HEK293 (cell line): Measurements from ENCODE around the gene SLC18A2.

ENCODE experiments used
- CTCF ChIA-PET: fragments of 350-600 bp; formaldehyde crosslinking; extraction: SDS; loops from one replicate; lab custom pipeline; 2021; ENCODE audit warnings: antibody characterized with exemption; lab: Yijun Ruan, JAX
- POLR2A ChIA-PET: fragments of 300-600 bp; formaldehyde crosslinking; extraction: SDS; loops from one replicate; lab custom pipeline; 2020; ENCODE audit warnings: antibody characterized with exemption, inconsistent platforms; lab: Yijun Ruan, JAX
- H3K27ac ChIP-seq: fragments of 200-500 bp; sonication (Bioruptor generic); 2 replicates; pipeline ENCODE4 v1.5.1; 2014; ENCODE audit warnings: low read depth, low read length, control low read depth, inconsistent platforms; ENCODE audit errors: extremely low read depth
- H3K36me3 ChIP-seq, 2 experiments: fragments of 200-500 bp in 1 of 2; sonication (Bioruptor generic) in 1 of 2; 1 replicate in 1 of 2; 2 replicates in 1 of 2; pipeline ENCODE4 v1.5.1; 2014 to 2017; ENCODE audit warnings: inconsistent platforms in 2 of 2, low read length in 2 of 2; ENCODE audit not compliant: control insufficient read depth in 2 of 2, insufficient read depth in 1 of 2
- H3K4me1 ChIP-seq: fragments of 200-500 bp; sonication (Bioruptor generic); 2 replicates; pipeline ENCODE4 v1.5.1; 2014; ENCODE audit warnings: mild to moderate bottlenecking, low read length, inconsistent platforms; ENCODE audit not compliant: control insufficient read depth, insufficient read depth
- H3K4me3 ChIP-seq: 2 replicates; pipeline ENCODE4 v1.5.1; 2011; ENCODE audit warnings: low read depth, mild to moderate bottlenecking, control low read depth, low read length, moderate library complexity
- H3K9me3 ChIP-seq: fragments of 200-500 bp; sonication (Bioruptor generic); 2 replicates; pipeline ENCODE4 v1.5.1; 2014; ENCODE audit warnings: low read depth, low read length, inconsistent platforms; ENCODE audit not compliant: control insufficient read depth, insufficient read depth
- ATF2 ChIP-seq: fragments of 450-650 bp; formaldehyde crosslinking; IDR thresholded peaks from 2 replicates; pipeline ENCODE4 v1.5.1; 2016; ENCODE audit warnings: missing biosample characterization, missing genetic modification characterization, low read depth
- FEZF1 ChIP-seq: fragments of 450-650 bp; formaldehyde crosslinking; IDR thresholded peaks from 2 replicates; pipeline ENCODE4 v1.5.1; 2016; ENCODE audit warnings: missing biosample characterization, missing genetic modification characterization
- GLI4 ChIP-seq: fragments of 450-650 bp; formaldehyde crosslinking; IDR thresholded peaks from 2 replicates; pipeline ENCODE4 v1.5.1; 2016; ENCODE audit warnings: missing biosample characterization, missing genetic modification characterization
- OVOL3 ChIP-seq: fragments of 450-650 bp; formaldehyde crosslinking; IDR thresholded peaks from 2 replicates; pipeline ENCODE4 v1.5.1; 2016; ENCODE audit warnings: missing biosample characterization, missing genetic modification characterization
- PRDM1 ChIP-seq: fragments of 450-650 bp; formaldehyde crosslinking; IDR thresholded peaks from 2 replicates; pipeline ENCODE4; 2016; ENCODE audit warnings: missing biosample characterization, missing genetic modification characterization
- PRDM10 ChIP-seq: fragments of 450-650 bp; formaldehyde crosslinking; IDR thresholded peaks from 2 replicates; pipeline ENCODE4 v1.5.1; 2016; ENCODE audit warnings: missing biosample characterization, missing genetic modification characterization
- SETDB1 ChIP-seq: IDR thresholded peaks from one replicate; pipeline ENCODE4 v1.6.1; 2017; ENCODE audit warnings: mild to moderate bottlenecking, low read length, moderate library complexity, mixed read lengths; ENCODE audit not compliant: insufficient read length
- SP3 ChIP-seq: fragments of 450-650 bp; formaldehyde crosslinking; IDR thresholded peaks from 2 replicates; pipeline ENCODE4 v1.5.1; 2016; ENCODE audit warnings: missing biosample characterization, missing genetic modification characterization
- ZBTB1 ChIP-seq: fragments of 450-650 bp; formaldehyde crosslinking; IDR thresholded peaks from 2 replicates; pipeline ENCODE4 v1.5.1; 2016; ENCODE audit warnings: missing biosample characterization, missing genetic modification characterization
- ZFP3 ChIP-seq: fragments of 450-650 bp; formaldehyde crosslinking; IDR thresholded peaks from 2 replicates; pipeline ENCODE4 v1.5.1; 2016; ENCODE audit warnings: low read depth, missing biosample characterization, missing genetic modification characterization
- ZNF211 ChIP-seq: fragments of 450-650 bp; formaldehyde crosslinking; IDR thresholded peaks from 2 replicates; pipeline ENCODE4 v1.5.1; 2016; ENCODE audit warnings: low read depth, missing biosample characterization, missing genetic modification characterization
- ZNF266 ChIP-seq: fragments of 450-650 bp; formaldehyde crosslinking; IDR thresholded peaks from 2 replicates; pipeline ENCODE4 v1.5.1; 2016; ENCODE audit warnings: missing biosample characterization, missing genetic modification characterization, low read depth
- ZNF341 ChIP-seq: fragments of 450-650 bp; formaldehyde crosslinking; IDR thresholded peaks from 2 replicates; pipeline ENCODE4; 2016; ENCODE audit warnings: low read depth, missing biosample characterization, missing genetic modification characterization
- ZNF350 ChIP-seq: fragments of 450-650 bp; formaldehyde crosslinking; IDR thresholded peaks from 2 replicates; pipeline ENCODE4 v1.5.0; 2017; ENCODE audit warnings: missing biosample characterization, mild to moderate bottlenecking, missing genetic modification characterization
- ZNF37A ChIP-seq: fragments of 450-650 bp; IDR thresholded peaks from 2 replicates; pipeline ENCODE4 v1.5.1; 2018; ENCODE audit warnings: missing biosample characterization, missing genetic modification characterization
- ZNF398 ChIP-seq: fragments of 450-650 bp; formaldehyde crosslinking; IDR thresholded peaks from 2 replicates; pipeline ENCODE4 v1.5.1; 2017; ENCODE audit warnings: missing biosample characterization, missing genetic modification characterization
- ZNF423 ChIP-seq: fragments of 450-650 bp; formaldehyde crosslinking; IDR thresholded peaks from 2 replicates; pipeline ENCODE4 v1.5.1; 2016; ENCODE audit warnings: missing biosample characterization, missing genetic modification characterization
- ZNF544 ChIP-seq: fragments of 450-650 bp; formaldehyde crosslinking; IDR thresholded peaks from 2 replicates; pipeline ENCODE4 v1.5.0; 2017; ENCODE audit warnings: missing biosample characterization, missing genetic modification characterization
- ZNF621 ChIP-seq: fragments of 450-650 bp; formaldehyde crosslinking; IDR thresholded peaks from 2 replicates; pipeline ENCODE4 v1.5.1; 2017; ENCODE audit warnings: missing biosample characterization, missing genetic modification characterization
- ZNF670 ChIP-seq: fragments of 450-650 bp; formaldehyde crosslinking; IDR thresholded peaks from 2 replicates; pipeline ENCODE4 v1.5.1; 2016; ENCODE audit warnings: missing biosample characterization, missing genetic modification characterization, low read depth
- ZSCAN18 ChIP-seq: fragments of 450-650 bp; formaldehyde crosslinking; IDR thresholded peaks from 2 replicates; pipeline ENCODE4 v1.5.1; 2016; ENCODE audit warnings: missing biosample characterization, missing genetic modification characterization

SLC18A2 gene

GRCh38 chr10:117215079-117215478 is 25.8 kb upstream of the SLC18A2 start:
- POLR2A ChIA-PET, result no interaction called here
- Histone ChIP-seq H3K27ac (no peak overlapping the region), H3K9me3 (no peaks in the 10 kb centered on the region), H3K4me3 (no peak overlapping the region)
- CTCF ChIA-PET, result interaction anchor here (1.2 to 4.9 kb wide), 5 partner anchors 8 to 103 kb away, joined by 4 to 142 read pairs (median 18); no protein-coding TSS in a partner anchor
- TF ChIP-seq ATF2 (tag by site-specific recombination) (peak; percentile 77), ZNF544 (tag by site-specific recombination) (no peak), ZNF423 (tag by site-specific recombination) (no peak)
- TF ChIP-seq, all 188 proteins: peak for 1
- Histone ChIP-seq H3K4me1 (no peaks in the 10 kb centered on the region), H3K36me3 (no peaks in the 10 kb centered on the region)

- Histone ChIP-seq H3K27ac (no peak overlapping the region), H3K36me3 (no peaks in the 10 kb centered on the region), H3K4me1 (no peaks in the 10 kb centered on the region; the same call in 1 of the 2 replicates), H3K4me3 (no peak overlapping the region), H3K9me3 (no peaks in the 10 kb centered on the region)
- POLR2A ChIA-PET, result interaction anchor here (1.4 kb wide), 1 partner anchor 104 kb away, joined by 5 read pairs; no protein-coding TSS in a partner anchor
- no peak for TF ChIP-seq ZFP3 (tag by site-specific recombination)
- no peak for TF ChIP-seq GLI4 (tag by site-specific recombination)
- no peak for TF ChIP-seq ZNF350
- no peak for TF ChIP-seq PRDM1 (tag by site-specific recombination)
- TF ChIP-seq ZNF37A (tag by site-specific recombination), result no peak
- no peak for TF ChIP-seq ZNF266 (tag by site-specific recombination)
- no peak for TF ChIP-seq FEZF1 (tag by site-specific recombination)
- TF ChIP-seq PRDM10 (tag by site-specific recombination), result no peak
- no peak for TF ChIP-seq ZNF398 (tag by site-specific recombination)
- no peak for TF ChIP-seq ZNF341 (tag by site-specific recombination)
- no peak for TF ChIP-seq SETDB1
- TF ChIP-seq ZNF621 (tag by site-specific recombination), result no peak
- TF ChIP-seq ZNF670, result no peak
- TF ChIP-seq ZNF211 (tag by site-specific recombination), result no peak
- TF ChIP-seq OVOL3, result no peak
- TF ChIP-seq ZBTB1 (tag by site-specific recombination), result no peak
- no peak for TF ChIP-seq SP3
- TF ChIP-seq ZSCAN18, result no peak
- CTCF ChIA-PET, result interaction anchor here (0.6 to 4.9 kb wide), 63 partner anchors 9 to 1330 kb away, joined by 3 to 142 read pairs (median 5); no protein-coding TSS in a partner anchor
These were observed 24.9 kb upstream of the SLC18A2 start for GRCh38 chr10:117216028-117216427.
